ENCODE results near the gene CYTH2.

- TF ChIP-seq EGR1 (IDR thresholded peaks at IDR 0.05; ENCODE audit: borderline replicate concordance, low read depth, low read length), result no peak
- no peak for TF ChIP-seq FOSL1 (IDR thresholded peaks at IDR 0.05; ENCODE audit: insufficient read depth, low read depth, low read length)
- no peak for TF ChIP-seq CTCF (IDR thresholded peaks at IDR 0.05; ENCODE audit: control extremely low read depth in 1 of 3, insufficient read depth in 1 of 3, low read depth in 1 of 3, low read length in 3 of 3)
- TF ChIP-seq EP300 (IDR thresholded peaks at IDR 0.05; ENCODE audit: borderline replicate concordance in 1 of 2, low read depth in 2 of 2, low read length in 2 of 2), result no peak
- no peak for TF ChIP-seq ZNF274 (IDR thresholded peaks at IDR 0.05; ENCODE audit: borderline replicate concordance, extremely low read depth, low read length)
- TF ChIP-seq TBP (IDR thresholded peaks at IDR 0.05; ENCODE audit: low read depth, low read length), result no peak
- no peak for TF ChIP-seq BCL11A (IDR thresholded peaks at IDR 0.05; ENCODE audit: low read depth in 2 of 2, low read length in 2 of 2)
- no peak for TF ChIP-seq E2F6 (IDR thresholded peaks at IDR 0.05)
- TF ChIP-seq POLR2A (IDR thresholded peaks at IDR 0.05; ENCODE audit: control extremely low read depth in 1 of 2, low read depth in 2 of 2, low read length in 2 of 2), result no peak
These were observed 33.3 kb downstream of the CYTH2 start for GRCh38 chr19:48502350-48503018.
